ENCODE data around the gene FRMD6.

The FRMD6 gene

DNA sequence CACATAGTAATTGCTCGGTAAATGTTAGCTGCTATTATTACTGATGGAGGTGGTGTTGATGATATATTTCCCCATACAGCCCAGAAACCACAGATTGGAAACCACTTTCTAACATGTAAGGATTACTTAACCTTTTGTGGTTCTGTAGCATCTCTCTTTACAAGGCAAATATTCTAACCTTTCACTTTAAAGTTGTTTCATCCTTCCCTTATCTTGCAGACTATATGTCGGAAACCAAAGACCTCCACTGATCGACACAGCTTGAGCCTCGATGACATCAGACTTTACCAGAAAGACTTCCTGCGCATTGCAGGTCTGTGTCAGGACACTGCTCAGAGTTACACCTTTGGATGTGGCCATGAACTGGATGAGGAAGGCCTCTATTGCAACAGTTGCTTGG is 75.8 kb downstream of the FRMD6 start:
- FAIRE-seq (no peak), DNase-seq (ENCODE audit: insufficient read length, low spot score) (no peak)
- TF ChIP-seq, protein P1, sequence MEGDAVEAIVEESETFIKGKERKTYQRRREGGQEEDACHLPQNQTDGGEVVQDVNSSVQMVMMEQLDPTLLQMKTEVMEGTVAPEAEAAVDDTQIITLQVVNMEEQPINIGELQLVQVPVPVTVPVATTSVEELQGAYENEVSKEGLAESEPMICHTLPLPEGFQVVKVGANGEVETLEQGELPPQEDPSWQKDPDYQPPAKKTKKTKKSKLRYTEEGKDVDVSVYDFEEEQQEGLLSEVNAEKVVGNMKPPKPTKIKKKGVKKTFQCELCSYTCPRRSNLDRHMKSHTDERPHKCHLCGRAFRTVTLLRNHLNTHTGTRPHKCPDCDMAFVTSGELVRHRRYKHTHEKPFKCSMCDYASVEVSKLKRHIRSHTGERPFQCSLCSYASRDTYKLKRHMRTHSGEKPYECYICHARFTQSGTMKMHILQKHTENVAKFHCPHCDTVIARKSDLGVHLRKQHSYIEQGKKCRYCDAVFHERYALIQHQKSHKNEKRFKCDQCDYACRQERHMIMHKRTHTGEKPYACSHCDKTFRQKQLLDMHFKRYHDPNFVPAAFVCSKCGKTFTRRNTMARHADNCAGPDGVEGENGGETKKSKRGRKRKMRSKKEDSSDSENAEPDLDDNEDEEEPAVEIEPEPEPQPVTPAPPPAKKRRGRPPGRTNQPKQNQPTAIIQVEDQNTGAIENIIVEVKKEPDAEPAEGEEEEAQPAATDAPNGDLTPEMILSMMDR (IDR thresholded peaks at IDR 0.05; ENCODE audit: insufficient read depth, missing control alignments), result no peak

DNA sequence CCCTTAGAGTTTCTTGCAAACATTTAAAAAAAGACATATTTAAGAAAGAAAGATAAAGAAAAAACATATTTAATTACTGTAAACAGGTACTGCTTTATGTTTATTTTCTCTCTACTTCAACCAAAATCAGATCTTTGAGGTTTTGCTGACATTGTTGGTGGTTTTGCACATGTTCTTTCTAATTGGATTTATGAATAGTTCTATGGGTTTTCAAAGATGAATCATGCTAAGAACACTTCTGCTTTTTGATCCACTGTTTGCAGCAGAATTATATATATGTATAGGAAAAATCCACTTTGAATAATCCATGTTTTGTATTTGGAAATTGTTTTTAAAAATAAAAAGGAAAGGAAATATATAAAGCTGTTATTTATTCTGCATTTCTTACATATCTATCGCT is 78.4 kb downstream of the FRMD6 start:
- DNase-seq (ENCODE audit: insufficient read length, low spot score) (no peak), FAIRE-seq (no peak)
- TF ChIP-seq, protein P1 (IDR thresholded peaks at IDR 0.05; ENCODE audit: insufficient read depth, missing control alignments), result no peak

DNA sequence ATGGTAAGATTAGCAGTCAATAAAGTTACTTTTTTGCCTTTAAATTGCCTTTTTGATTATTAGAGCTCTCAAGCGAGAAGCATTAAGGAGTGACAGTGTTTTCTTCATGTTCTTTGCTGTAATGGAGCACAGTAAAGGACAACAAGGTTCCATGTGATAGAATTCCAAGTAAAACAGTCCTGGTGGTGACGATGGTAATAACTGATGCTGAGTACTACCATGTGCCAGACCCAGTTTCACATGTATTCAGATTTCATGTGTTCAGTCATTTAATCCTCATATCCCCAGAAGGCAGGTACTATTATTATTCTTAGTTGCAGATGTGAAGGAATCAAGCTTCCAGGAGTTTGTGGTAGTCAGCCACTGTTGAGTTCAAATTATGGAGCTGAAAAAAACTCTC is 79.0 kb downstream of the FRMD6 start:
- TF ChIP-seq, protein P1 (IDR thresholded peaks at IDR 0.05; ENCODE audit: insufficient read depth, missing control alignments), result no peak
- FAIRE-seq (no peak), DNase-seq (ENCODE audit: insufficient read length, low spot score) (no peak)

DNA sequence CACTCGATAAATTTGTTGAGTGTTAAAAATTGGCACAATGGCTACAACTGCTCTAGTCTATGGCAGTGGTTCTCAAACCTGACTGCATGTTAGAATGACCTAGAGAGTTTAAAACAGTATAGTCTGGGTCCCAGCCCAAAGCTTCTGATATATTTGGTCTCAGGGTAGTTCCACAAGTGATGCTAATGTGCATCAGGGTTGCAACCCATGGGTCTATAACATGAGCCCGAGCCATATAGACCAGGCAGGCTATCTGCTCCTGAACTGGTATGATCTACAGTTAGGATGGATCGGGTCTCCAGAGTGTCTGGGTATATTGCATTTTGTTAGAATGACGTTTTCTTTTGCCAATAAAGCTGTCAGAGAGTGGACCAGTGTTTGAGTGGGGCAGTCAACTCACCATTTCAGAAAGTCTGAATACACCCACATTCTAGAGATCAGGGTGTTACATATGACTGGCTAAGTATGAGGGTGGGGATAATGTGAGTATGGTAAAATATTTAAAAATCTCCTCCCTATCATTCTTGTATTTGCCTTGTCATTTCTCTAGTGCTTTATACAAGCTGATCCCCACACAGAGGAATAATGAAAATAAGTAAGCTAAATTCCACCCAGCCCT is 80.9 kb downstream of the FRMD6 start:
- TF ChIP-seq, protein P1 (IDR thresholded peaks at IDR 0.05; ENCODE audit: insufficient read depth, missing control alignments), result no peak
- FAIRE-seq (no peak), DNase-seq (ENCODE audit: insufficient read length, low spot score) (no peak)

DNA sequence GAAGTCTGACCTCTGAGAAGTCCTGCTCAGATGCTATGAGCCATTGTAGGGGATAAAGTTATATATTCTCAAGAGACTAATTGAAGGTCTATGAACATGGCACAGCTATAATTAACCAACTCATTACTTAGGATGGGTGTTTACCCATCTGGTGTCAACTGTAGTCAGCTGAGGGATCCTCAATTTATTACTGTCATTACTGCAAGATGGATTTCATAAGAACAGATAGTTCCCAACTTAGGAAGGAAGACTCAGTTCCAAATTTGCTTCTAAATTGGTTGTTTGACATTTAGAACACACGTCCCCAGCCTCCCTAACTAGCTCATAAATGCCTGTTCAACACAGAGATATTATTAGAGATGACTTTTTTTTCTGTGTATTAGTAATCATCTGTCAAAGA is 81.4 kb downstream of the FRMD6 start:
- no peak for DNase-seq (ENCODE audit: insufficient read length, low spot score)
- TF ChIP-seq, protein P1 (IDR thresholded peaks at IDR 0.05; ENCODE audit: insufficient read depth, missing control alignments), result no peak
- FAIRE-seq, result no peak

DNA sequence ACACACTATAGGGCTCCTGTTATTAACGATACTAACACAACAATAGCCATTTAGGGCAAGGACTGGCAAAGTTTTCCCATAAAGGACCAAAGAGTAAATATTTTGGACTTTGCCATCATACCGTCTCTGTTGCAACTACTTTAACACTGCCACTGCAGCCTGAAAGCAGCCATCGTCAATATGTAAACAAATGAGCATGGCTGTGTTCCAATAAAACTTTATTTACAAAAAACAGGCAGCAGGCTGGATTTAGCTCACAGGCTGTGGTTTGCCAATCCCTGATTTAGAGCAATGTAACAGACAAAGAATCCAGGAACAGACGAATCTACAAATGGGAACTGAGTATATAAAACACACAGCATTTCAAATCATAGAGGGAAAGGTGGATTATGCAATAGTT is 84.1 kb downstream of the FRMD6 start:
- FAIRE-seq, result no peak
- no peak for DNase-seq (ENCODE audit: insufficient read length, low spot score)
- TF ChIP-seq, protein P1 (IDR thresholded peaks at IDR 0.05; ENCODE audit: insufficient read depth, missing control alignments), result no peak

DNA sequence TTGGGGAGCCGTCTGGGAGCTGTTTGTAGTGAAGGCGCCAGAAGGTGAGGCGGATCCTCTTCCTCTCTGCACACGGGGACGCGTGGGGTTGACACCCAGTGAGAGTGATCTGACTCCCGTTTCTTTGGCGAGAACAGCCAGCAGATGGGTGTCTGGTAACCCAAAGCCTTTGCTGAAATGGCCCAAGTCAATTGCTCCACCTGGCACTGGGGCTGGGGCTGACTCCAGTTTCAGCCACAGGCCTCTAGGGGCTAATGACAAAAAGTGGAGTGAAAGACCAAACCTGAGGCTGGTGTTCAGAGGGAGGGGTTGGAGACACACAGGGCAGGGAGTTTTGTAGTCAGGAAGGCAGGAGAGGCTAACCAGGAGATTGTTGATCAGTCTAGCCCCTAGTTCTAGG is 87.0 kb downstream of the FRMD6 start:
- DNase-seq (ENCODE audit: insufficient read length, low spot score) (no peak), FAIRE-seq (no peak)
- TF ChIP-seq, protein P1 (IDR thresholded peaks at IDR 0.05; ENCODE audit: insufficient read depth, missing control alignments), result no peak

Data from D721Med (cell line).